GM10266 (cell line): ENCODE measurements around the gene CPNE4.
"Not testable (repeated sequence)": the region's sequence is repeated elsewhere in the genome, so short reads cannot be mapped to it uniquely, and the experiment has no call there.

Source experiments
- DNase-seq: peaks from one replicate; pipeline ENCODE4 v3.0.0; 2012; ENCODE audit errors: extremely low spot score
- CTCF ChIP-seq: IDR thresholded peaks from 2 replicates; pipeline ENCODE4 v1.5.1; 2012; ENCODE audit warnings: mild to moderate bottlenecking, low read depth; ENCODE audit not compliant: control insufficient read depth, insufficient read depth; ENCODE audit errors: missing control alignments

Gene CPNE4

GRCh38 chr3:132064114-132064513 lies 29.3 kb upstream of the CPNE4 start:
- no peak for TF ChIP-seq CTCF
- DNase-seq, result no peak

DNA sequence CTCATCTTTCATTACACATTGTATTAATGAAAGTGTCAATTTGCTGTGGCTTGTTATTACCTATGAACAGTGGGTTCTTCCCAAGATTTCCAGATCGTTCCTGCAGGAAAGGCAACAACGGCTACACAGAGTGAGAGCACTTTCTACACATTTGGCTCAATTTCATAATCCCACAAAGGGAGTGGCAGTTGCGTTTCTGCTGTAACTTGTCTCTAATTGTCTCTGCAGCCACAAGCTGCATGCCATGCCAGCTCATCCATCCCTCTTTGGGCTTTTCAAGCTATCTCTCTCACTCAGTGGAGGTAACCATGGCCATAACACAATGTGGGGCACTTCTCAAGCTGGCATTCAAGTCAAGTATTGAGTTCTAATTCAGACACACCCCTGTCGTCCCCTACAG lies 27.7 kb upstream of the CPNE4 start:
- no peak for TF ChIP-seq CTCF
- no peak for DNase-seq

GRCh38 chr3:132055872-132056271 lies 21.1 kb upstream of the CPNE4 start:
- no peak for TF ChIP-seq CTCF
- no peak for DNase-seq

DNA sequence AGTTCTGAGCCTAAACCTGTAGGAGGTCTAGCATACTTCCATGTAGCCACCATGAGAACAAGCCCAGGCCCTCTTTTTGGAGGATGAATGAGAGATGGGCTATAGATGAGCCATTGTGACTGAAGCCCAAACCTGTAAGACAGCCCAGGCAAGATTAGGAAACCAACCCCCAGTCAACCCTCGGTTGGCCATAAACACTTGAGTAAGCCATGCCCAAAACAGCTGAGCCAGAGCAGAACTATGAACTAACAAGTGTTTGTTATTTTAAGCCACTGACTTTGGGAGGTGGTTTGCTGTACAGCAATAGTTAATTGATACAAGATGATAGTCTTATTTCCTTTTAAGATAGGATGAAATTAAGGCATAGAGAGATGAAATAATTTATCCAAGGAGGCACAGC lies 12.4 kb upstream of the CPNE4 start:
- DNase-seq, result no peak
- no peak for TF ChIP-seq CTCF

DNA sequence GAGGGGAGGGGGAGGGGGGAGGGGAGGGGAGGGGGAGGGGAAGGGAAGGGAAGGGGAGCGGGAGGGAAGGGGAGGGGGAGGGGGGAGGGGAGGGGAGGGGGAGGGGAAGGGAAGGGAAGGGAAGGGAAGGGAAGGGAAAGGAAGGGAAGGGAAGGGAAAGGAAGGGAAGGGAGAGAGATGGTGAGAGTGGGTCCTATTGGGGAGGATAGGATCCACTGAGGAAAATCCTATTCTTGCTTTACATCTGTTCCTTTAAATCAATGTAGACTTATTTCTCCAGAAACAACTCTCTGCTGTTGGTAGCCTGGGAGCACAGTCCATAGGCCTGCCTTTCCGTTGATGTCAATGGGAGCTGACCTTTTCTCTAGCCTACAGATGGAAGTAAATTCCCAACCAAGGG lies 10.1 kb upstream of the CPNE4 start:
- DNase-seq, result not testable (repeated sequence)

DNA sequence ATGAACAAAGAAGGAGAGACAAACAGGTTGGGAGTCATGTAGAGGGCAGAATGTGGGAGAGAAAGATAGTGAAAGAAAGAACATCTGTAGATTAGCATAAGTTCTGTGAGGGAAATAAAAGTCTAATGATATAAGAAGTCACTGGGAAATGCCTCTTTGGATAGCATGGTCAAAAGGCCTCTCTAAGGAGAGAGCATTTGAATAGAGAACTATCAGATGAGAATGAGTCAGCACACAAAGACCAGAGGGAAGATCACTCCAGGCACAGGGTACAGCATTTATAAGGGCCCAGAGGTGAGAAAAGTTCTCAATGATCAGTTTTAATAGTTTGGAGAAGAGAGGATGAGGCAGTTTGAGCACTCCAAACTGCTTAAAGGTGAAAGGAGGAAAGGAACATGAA lies 7.9 kb upstream of the CPNE4 start:
- no peak for TF ChIP-seq CTCF
- no peak for DNase-seq

GRCh38 chr3:132038198-132038825 lies 3.5 kb upstream of the CPNE4 start:
- TF ChIP-seq CTCF, result peak; percentile 49
- peak; percentile 36 for DNase-seq

- no peak for DNase-seq
- no peak for TF ChIP-seq CTCF
These were observed 2.8 kb upstream of the CPNE4 start for GRCh38 chr3:132037581-132037980.
